ENCODE measurements around the gene RTKN2.

The RTKN2 gene

GRCh38 chr10:62264126-62264525, 4.5 kb downstream of the RTKN2 start:
- no peak for DNase-seq (ENCODE audit: low spot score)
- TF ChIP-seq CTCF (IDR thresholded peaks at IDR 0.05; ENCODE audit: borderline replicate concordance, control extremely low read depth, extremely low read depth, insufficient read depth, missing control alignments): no peak
- in situ Hi-C loops (cut with MboI; ENCODE audit: low sequenced_read_pairs, unreplicated experiment): no loop called here

- DNase-seq (ENCODE audit: low spot score): no peak
- in situ Hi-C loops (cut with MboI; ENCODE audit: low sequenced_read_pairs, unreplicated experiment): no loop called here
- no peak for TF ChIP-seq CTCF (IDR thresholded peaks at IDR 0.05; ENCODE audit: borderline replicate concordance, control extremely low read depth, extremely low read depth, insufficient read depth, missing control alignments)
Measured at GRCh38 chr10:62261666-62262065, 7.0 kb downstream of the RTKN2 start.

- no peak for DNase-seq (ENCODE audit: low spot score)
- in situ Hi-C loops (cut with MboI; ENCODE audit: low sequenced_read_pairs, unreplicated experiment): no loop called here
- TF ChIP-seq CTCF (IDR thresholded peaks at IDR 0.05; ENCODE audit: borderline replicate concordance, control extremely low read depth, extremely low read depth, insufficient read depth, missing control alignments): no peak
Measured at GRCh38 chr10:62259998-62260397, 8.6 kb downstream of the RTKN2 start.

- in situ Hi-C loops (cut with MboI; ENCODE audit: low sequenced_read_pairs, unreplicated experiment): no loop called here
- no peak for TF ChIP-seq CTCF (IDR thresholded peaks at IDR 0.05; ENCODE audit: borderline replicate concordance, control extremely low read depth, extremely low read depth, insufficient read depth, missing control alignments)
- no peak for DNase-seq (ENCODE audit: low spot score)
Measured at GRCh38 chr10:62259456-62259855, 9.2 kb downstream of the RTKN2 start.

- in situ Hi-C loops (cut with MboI; ENCODE audit: low sequenced_read_pairs, unreplicated experiment): no loop called here
- no peak for TF ChIP-seq CTCF (IDR thresholded peaks at IDR 0.05; ENCODE audit: borderline replicate concordance, control extremely low read depth, extremely low read depth, insufficient read depth, missing control alignments)
- no peak for DNase-seq (ENCODE audit: low spot score)
Measured at GRCh38 chr10:62258926-62259325, 9.7 kb downstream of the RTKN2 start.

GRCh38 chr10:62253704-62254103, 14.9 kb downstream of the RTKN2 start:
- no peak for TF ChIP-seq CTCF (IDR thresholded peaks at IDR 0.05; ENCODE audit: borderline replicate concordance, control extremely low read depth, extremely low read depth, insufficient read depth, missing control alignments)
- DNase-seq (ENCODE audit: low spot score): no peak
- in situ Hi-C loops (cut with MboI; ENCODE audit: low sequenced_read_pairs, unreplicated experiment): no loop called here

- no peak for TF ChIP-seq CTCF (IDR thresholded peaks at IDR 0.05; ENCODE audit: borderline replicate concordance, control extremely low read depth, extremely low read depth, insufficient read depth, missing control alignments)
- in situ Hi-C loops (cut with MboI; ENCODE audit: low sequenced_read_pairs, unreplicated experiment): no loop called here
- no peak for DNase-seq (ENCODE audit: low spot score)
Measured at GRCh38 chr10:62252051-62252450, 16.6 kb downstream of the RTKN2 start.
